HG03103 (cell line): ENCODE measurements around the gene PREX1.

Experiments
- ATAC-seq: cut with Tn5 transposase; IDR thresholded peaks from one replicate; pipeline ENCODE4 v1.9.1; 2021; ENCODE audit warnings: low read depth; ENCODE audit not compliant: unreplicated experiment

PREX1 gene

DNA sequence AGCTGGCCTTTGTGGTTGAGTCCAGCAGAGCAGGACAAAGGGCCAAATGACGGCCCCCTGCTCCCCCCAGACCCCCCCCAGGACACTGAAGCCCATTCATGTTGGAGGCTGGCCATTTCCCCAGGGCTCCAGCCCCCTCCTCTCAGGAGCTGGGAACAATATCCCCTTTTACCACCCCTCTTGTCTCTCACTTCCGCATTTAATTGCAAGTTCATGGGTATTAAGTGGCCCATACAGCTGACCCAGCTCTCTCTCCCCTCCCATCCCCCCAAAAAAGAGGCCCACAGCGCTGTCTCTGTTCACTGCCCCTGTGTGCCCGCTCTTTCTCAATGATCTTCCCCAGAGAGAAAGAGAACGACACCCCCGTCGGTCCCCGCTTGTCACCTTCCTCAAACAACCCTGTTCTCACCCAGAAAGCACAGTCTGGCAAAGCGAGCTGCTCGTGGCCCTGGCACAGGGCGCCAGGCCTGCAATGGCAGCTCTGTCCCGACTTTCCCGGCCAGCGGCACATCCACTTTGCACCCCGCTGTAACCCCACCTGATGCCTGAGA lies 30.4 kb downstream of the PREX1 start:
- no peak for ATAC-seq

DNA sequence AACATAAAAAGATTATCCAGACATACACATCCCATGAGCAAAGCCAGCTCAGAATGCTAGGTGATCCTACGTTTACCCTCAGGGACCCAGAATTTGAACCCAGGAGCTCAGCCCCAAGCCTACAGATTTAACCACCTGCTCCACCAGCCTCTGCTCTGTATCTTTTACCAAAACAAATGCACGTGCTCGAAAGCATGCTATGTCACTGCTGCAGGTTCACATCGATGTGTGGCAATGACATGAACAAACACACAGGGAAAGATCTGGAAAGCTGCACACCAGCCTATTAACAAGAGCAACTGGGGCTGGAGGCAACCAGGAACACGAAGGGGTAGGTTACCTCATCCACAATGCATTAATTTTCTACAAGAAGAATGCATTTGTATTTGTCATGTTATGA lies 32.1 kb downstream of the PREX1 start:
- ATAC-seq = no peak

DNA sequence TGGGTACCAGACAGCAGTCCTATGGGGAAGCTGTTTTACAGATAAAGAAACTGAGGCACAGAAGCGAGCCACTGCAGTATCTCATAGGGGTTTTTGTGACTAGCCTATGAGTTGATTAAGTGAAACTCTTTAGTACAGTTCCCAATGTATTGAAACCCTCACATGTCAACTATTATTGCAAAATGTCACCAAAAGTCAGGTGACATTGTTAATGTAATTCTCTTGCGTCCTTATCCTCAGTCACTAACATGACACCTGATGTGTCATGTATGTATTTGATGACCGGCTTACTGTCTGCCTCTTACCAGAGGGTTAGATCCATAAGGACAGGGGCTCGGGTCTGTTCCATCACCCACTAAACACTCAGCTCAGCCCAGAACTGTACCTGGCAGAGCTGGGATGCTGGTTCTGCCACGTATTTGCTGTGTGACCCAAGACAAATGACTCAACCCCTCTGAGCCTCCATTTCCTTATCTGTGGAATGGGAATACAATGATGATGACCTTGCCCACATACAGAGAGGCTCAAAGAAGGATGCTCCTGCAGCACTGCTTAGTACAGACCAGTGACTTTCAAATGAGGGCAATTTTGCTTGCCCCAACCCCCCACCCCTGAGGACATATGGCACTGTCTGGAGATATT lies 32.9 kb downstream of the PREX1 start:
- ATAC-seq = no peak

DNA sequence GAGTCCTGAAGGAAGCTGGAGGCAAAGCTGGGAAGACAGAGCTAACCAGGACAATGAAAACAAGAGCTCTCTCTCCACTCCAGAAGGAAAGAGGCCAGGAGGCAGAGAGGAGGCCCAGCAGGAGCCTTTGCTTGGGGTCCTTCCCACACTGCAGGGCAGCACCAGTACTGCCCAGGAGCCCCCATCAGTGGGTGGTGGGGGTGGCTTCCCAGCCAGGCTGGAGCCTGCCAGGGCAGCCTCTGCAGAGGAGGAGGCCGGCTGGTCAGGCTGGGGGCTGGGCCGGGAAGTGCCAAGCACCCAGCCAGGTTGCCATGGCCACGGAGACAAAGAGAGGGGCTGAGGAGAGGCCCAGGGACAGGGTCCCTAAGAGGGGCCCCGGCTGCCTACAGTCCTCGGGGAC lies 33.4 kb downstream of the PREX1 start:
- no peak for ATAC-seq

DNA sequence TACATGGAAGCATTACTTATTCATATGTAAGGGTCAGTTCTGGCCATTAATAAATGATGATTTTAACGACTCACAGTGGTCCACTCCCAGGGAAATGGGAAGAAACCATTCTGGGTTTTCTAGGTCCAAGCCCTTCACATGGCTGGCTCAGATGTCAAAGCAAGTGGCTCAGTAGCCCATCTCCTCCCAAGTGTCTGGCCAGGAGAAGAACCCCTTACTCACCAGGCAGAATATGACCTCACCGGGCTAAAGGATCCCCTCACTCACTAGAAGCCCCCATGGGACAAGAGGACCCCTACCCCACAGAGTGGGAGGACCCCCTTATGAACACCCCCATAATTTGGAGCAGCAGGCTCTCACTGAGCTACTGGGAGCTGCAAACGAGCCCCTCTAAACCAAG lies 34.0 kb downstream of the PREX1 start:
- ATAC-seq = no peak

DNA sequence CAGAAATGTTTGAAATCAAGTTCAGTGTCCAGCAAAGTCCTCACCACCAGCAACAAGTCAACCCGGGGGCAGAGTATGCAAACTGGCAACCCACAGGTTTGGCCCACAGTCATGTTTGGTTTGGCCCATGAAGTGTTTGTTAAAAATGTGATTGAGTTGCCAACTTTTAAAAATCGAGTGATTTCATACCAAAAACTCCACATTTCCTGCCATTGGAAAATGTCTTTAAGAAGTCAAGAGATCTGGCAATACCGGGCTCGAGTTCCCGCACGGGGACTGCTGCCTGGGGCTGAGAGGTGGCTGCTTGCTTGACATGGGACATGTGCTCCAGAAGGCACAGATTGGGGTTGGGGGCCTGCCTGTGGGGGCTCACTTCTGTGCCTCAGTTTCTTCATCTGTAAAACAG lies 36.1 kb downstream of the PREX1 start:
- ATAC-seq = no peak

DNA sequence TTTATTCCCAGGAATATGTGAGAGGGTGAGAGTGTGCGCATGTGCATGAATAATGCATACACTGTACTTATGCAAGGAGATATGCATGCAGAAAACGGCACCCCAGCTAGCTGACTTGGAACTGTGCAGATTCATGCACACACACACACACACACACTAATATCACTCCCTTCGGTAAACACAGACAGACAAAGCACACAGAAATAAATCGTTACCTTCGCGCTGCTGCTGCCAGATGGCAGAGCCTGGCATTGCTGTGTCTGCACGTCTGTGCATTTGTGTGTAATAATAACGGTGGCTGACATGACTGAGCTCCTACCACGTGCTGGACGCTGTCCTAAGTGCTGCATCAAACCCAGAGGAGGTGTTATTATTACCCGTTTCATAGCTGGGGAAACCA lies 36.8 kb downstream of the PREX1 start:
- no peak for ATAC-seq

DNA sequence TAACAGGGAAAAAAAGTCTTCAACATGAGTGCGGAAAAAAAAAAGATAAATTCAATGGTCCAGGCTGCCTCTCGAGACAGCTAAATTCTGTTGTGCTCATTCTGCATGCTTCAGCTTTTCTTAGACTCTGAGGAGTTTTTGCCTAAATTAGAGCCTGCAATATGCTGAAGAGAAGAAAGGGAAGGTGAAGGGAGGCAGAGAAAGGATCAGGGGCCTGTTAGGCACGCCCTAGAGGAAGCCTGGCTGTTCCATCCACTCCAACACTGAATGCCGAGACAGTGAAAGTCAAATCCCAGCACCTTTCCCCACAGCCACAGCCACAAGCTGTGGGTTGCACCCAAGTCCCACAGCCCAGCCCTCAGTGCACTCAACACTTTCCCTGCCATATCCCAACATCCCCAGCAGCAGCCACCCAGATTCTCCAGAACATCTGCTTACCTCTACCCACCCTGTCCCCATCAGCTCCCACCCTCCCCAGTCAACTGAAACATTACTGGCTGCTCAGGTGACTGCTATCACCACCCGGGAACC lies 37.3 kb downstream of the PREX1 start:
- ATAC-seq = no peak

DNA sequence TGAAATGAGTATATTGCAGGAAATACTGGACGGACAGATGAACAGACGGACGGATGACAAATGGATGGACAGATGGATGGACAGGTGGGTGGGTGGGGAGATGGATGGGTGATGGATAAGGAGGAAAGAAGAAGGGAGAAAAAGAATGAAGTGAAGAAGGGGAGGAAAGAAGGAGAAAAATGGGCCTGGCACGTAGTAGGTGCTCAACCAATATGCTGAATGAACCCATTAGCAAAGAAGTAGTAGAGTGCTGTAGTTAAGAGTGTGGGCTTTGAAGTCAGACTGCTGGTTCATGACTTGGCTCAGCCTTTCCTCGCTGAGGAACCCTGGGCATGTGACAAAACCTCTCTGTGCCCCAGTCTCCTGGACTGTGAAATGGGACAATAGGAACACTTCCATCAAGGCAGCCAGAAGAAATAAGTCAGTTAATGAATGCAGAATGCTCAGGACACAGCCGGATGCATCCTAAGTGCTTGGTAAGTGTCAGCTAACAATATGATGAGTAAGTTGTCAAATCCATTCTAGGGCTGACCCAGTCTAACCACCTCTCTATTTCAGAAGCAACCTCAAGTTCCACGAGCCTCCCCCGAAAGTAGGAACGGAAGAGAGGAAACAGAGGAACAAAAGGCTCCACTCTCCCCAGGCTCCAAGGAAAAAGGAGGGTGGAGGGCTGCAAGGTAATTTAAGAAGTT lies 37.9 kb downstream of the PREX1 start:
- ATAC-seq = no peak

DNA sequence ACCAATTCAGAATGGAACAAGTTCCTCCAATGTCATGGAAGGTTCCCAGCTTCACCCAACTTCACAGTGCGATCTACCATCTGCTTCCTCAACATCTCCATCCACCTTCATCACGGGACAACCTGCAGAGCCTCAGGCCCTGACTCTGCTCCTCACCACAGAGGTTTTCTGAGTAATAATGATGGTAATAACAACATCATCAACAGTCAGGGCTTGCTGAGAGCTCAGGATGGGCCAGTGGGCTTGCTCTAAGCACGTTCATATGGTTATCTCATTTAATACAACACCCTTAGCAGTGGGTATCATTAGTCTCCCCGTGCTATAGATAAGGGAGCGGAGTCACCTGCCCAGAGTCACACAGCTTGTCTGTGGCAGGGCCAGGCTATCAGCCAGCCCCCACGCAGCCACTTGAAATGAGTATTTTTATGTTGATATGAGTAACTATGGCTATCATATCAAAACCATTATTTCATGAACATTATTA lies 38.6 kb downstream of the PREX1 start:
- ATAC-seq = peak; percentile 5

DNA sequence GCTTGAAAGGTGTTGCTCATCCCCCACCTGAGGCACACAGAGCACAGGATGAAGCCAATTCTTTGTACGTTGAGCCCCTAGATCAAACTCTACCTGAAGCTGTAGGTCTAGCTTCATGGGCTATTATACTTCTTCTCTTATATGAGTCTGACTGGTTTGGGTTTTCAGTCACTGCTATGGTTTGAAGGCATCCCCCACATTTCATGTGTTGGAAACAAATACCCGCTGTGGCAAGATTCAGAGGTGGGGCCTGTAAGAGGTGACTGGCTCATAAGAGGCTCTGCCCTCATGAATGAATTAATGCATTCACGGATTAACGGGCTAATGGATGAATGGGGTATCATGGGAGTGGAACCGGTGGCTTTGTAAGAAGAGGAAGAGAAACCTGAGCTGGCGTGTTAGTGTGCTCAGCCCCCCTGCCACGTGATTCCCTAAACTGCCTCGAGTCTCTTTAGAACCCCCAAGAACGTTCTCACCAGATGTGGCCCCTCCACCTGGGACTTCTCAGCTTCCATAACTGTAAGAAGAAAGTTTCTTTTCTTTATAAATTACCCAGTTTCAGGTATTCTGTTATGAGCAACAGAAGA lies 39.2 kb downstream of the PREX1 start:
- peak; percentile 48 for ATAC-seq

DNA sequence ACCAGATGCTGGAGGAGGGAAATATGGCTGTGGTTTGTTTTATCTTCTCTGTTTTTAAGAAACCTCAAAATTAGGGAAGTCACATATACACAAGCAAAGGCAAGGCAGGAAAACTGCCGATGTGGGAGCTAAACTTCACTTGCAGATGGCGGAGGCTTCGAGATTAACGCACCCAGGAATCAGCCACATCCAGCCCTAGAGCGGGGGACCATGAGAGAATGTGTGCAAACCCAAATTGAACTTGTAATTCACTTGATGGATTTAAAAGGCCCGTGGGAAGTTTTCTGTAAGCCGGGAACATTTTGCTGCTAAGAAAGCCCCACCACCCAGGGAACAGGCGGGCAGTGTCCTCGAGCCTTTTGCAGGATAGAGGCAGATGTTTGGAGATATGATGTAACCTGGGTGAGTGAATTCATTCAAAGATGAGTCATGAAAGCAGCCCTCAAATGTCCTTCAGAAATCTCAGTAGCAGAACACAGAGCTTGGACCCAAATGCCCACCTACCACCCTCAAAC lies 39.9 kb downstream of the PREX1 start:
- ATAC-seq = no peak

DNA sequence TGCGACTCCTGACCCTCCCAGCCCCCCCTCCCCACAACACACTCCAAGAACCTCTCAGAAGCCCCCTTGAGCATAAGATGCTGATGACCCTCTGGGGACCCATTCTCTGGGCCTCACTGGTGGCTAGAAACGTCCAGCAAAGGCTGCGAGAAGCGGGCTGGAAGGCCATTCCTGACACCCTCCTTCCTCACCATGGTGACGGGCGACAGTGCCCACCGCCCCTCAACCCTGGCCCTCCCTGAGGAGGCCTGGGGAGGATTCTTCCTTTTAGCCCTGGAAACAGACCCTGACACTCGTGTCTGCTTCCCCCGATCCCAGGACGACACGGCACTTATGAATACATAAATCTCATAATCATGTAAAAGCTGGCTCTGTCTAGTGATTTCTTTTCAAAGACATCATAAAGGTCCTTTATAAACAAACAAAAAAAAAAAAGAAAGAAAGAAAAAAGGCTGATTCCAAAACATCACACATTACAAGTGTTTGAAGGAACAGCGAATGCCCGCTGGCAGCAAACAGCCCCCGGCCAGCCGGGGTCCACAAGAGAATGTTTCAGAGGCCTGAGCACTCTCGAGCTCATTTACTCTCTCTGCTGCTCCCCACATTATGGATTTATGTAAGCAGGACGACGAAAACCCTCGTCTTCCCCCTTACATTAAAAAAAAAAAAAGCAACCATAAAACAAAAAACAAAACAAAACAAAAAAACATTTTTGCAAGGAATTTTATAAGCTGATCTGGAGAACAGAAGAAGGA lies 40.7 kb downstream of the PREX1 start:
- ATAC-seq = no peak

DNA sequence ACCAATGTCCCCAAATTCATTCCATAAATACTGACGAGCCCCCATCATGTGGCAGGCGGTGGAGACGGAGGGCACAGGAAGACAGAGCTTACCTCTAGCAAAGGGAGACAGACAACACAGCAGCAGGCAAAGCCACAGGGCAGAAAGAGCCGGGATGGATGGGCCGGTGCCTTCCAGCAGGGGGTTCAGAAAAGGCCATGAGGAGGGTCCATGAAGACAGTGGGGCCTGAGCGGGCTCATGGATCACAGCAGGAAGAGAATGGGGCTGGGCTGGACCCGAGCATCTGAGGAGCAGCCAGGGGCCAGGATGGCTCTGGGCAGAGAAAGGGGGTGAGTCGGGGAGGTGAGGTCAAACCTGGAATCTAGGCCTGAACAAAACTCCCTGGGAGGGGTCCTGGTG lies 42.0 kb downstream of the PREX1 start:
- no peak for ATAC-seq

DNA sequence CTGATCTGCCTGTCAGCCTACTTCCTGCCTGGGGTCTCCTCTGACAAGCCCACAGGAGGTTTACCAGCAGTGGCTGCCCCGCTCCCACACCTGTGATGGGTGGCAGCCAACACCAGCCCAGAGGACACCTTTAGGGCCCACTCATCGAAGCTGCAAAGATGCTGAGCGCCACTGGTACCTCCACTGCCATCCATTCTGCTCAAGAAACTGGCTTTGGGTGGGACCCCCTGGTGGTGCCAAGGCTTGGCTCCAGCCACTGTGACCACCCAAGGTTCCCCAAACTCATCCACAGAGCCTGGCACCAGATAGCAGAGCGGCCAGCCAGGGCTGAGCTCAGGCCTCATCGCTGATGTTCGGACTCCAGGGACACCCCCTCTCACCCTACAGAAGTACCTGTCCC lies 42.5 kb downstream of the PREX1 start:
- no peak for ATAC-seq

DNA sequence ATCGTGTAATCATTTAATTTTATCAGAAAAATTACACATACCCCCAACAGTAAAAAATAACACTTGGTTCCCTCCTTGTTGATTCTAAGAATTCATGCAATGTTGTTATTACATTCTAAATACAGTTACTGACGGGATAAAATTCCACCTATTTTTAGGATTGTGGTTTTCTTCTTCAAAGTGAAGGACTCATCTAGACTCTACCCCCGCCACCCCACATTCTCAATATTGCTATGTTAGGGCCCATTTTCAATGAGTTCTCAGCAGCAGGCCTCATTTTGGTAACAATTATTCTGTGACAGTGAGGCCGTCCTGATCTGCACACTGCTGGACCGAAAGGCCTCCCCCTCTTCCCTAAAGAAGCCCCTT lies 43.5 kb downstream of the PREX1 start:
- no peak for ATAC-seq

DNA sequence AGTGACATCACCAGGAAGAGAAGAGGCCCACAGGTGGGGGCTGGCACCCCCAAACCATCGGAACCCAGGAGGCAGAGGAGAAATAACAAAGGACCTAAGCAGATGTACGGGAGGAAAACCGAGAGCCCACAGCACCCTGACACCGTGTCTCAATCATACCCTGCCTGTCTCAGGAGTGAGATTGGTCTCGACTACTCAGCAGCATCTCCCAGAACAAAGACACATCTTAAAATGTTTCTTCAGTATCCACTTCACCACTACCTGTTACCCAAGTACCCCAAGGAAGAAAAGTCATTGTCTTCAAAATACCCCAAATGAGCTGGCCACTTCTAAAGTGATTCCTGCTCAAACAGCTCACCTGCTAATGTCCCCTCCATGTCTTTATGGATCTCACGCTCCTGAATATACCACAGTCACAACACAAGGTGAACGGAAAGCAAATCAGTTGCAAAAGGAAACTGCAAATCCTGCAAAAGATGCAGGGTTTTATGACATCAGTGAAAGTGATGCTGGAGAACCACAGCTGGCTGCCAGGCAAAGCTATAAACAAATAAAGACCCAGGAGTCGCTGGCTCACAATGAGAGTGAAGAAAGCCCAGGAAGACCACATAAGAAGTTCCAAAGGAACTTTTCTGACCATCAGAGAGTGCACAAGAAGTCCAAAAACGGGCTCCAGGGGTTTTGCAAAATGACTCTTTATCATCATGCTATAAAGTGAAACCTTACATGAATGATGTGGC lies 44.1 kb downstream of the PREX1 start:
- ATAC-seq = no peak

DNA sequence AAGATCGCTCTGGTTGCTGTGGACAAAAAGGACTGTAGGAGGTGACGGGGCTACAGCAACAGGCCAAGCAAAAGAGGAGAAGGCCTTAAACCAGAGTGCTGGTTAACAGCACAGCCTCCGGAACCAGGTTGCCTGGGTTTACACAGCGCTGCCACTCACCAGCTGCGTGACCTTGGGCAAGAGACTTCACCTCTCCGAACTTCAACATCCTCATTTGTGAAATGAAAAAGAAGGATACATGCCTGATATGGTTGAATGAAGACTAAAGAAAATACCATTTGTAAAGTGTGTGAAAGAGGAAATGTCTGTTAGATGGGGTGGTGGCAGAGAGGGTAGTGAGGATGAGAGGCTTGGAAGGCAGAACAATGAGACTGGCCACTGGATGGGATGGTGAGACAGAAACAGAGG lies 44.9 kb downstream of the PREX1 start:
- ATAC-seq = no peak

DNA sequence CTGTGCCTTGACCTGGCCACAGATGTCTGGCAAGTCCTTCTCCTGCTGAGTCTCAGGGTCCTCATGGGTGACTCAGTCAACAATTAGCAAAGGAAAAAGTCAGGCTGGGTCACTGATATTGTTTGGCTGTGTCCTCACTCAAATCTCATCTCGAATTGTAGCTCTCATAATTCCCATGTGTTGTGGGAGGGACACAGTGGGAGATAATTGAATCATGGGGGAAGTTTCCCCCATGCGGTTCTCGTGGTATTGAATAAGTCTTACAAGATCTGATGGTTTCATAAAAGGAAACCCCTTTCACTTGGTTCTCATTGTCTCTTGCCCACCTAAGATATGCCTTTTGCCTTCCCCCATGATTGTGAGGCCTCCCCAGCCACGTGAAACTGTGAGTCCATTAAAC lies 45.7 kb downstream of the PREX1 start:
- no peak for ATAC-seq

DNA sequence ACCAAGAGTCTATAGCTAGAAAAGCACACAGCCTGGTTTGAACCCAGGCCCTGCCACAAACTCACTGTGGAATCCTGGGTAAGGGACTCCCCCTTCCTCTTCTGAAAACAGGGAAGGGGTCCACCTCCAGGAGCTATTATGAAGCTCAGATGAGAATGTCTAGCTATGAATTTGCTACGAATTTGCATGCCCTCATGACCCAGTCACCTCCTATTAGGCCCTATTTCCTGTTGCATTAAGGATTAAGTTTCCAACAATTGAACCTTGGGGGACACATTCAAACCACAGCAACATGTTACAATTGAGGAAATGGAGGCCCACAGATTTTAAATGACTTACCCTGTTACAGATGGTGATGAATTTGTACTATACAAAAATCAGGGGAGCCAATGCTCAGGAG lies 46.2 kb downstream of the PREX1 start:
- no peak for ATAC-seq
